Endothelial cell of umbilical vein (primary cell): ENCODE measurements around the gene CDK15. TPM values are rescaled to one million over a fixed set of nuclear protein-coding genes. Genes with fewer than 3 reads are reported as not detected.

Source experiments
- BruUV-seq: library from RNA; stranded (reverse); fragments of 400-500 nt; replicated peaks from 2 replicates; lab custom pipeline; 2021; lab: Mats Ljungman, UMichigan
- CTCF ChIA-PET: fragments of 300-600, 350-600 bp; sonication (Branson Sonifier 250); formaldehyde crosslinking; loops from one replicate; lab custom pipeline; 2021; ENCODE audit warnings: antibody characterized with exemption, inconsistent platforms; lab: Charles Lee
- POLR2A ChIA-PET: fragments of 300-600, 350-600 bp; sonication (Branson Sonifier 250); formaldehyde crosslinking; loops from one replicate; lab custom pipeline; 2021; ENCODE audit warnings: antibody characterized with exemption, inconsistent platforms; lab: Charles Lee
- DNase-seq: peaks from one replicate; pipeline ENCODE4 v3.0.0-alpha.2; 2011; ENCODE audit warnings: low read depth, low spot score
- FAIRE-seq: peaks from 2 replicates; lab custom pipeline; 2011; peaks lifted over from hg19 to GRCh38; lab: Jason Lieb, UNC
- H2AFZ ChIP-seq: 2 replicates; pipeline ENCODE4 v1.6.0; 2012; ENCODE audit warnings: low read depth, low read length, control low read depth, inconsistent platforms
- H3K27ac ChIP-seq: 2 replicates; pipeline ENCODE4 v1.5.1; 2011; ENCODE audit warnings: low read depth, mild to moderate bottlenecking, control low read depth, low read length, moderate library complexity; ENCODE audit not compliant: insufficient read depth
- H3K27me3 ChIP-seq, 2 experiments: 2 replicates each; pipeline versions ENCODE4 v1.6.0 to v1.6.1; 2011; ENCODE audit warnings: low read length in 2 of 2, mixed read lengths in 1 of 2; ENCODE audit not compliant: control insufficient read depth in 2 of 2, insufficient read depth in 2 of 2
- H3K36me3 ChIP-seq, 2 experiments: 2 replicates in 1 of 2; 3 replicates in 1 of 2; pipeline ENCODE4 v1.5.1; 2011; ENCODE audit warnings: low read length in 2 of 2, mild to moderate bottlenecking in 1 of 2, moderate library complexity in 1 of 2; ENCODE audit not compliant: control insufficient read depth in 2 of 2, insufficient read depth in 2 of 2; ENCODE audit errors: extremely low read depth in 1 of 2
- H3K4me1 ChIP-seq: 3 replicates; pipeline ENCODE4 v1.5.1; 2011; ENCODE audit warnings: mild to moderate bottlenecking, low read length; ENCODE audit not compliant: control insufficient read depth, insufficient read depth; ENCODE audit errors: extremely low read depth
- H3K4me2 ChIP-seq: 2 replicates; pipeline ENCODE4 v1.6.1; 2011; ENCODE audit warnings: low read length, control low read depth, mixed read lengths; ENCODE audit not compliant: insufficient read depth
- H3K4me3 ChIP-seq, 3 experiments: fragments of 200-600 bp in 1 of 3; sonication (generic), shearing (Covaris generic) in 1 of 3; replicated peaks in 1 of 3; 2 replicates each; pipeline ENCODE4 v1.5.1; 2011 to 2016; ENCODE audit warnings: control low read depth in 3 of 3, low read length in 3 of 3, mild to moderate bottlenecking in 2 of 3, inconsistent platforms in 1 of 3, low read depth in 1 of 3, moderate library complexity in 1 of 3; ENCODE audit not compliant: insufficient read depth in 1 of 3
- H3K79me2 ChIP-seq: 2 replicates; pipeline ENCODE4 v1.6.0; 2012; ENCODE audit warnings: low read length, inconsistent platforms; ENCODE audit not compliant: control insufficient read depth, insufficient read depth
- H3K9ac ChIP-seq: replicated peaks from 2 replicates; pipeline ENCODE3; 2011; ENCODE audit warnings: low read length, control low read depth; ENCODE audit not compliant: insufficient read depth; ENCODE audit errors: extremely low read depth
- H3K9me1 ChIP-seq: replicated peaks from 3 replicates; pipeline ENCODE4 v1.6.0; 2011; ENCODE audit warnings: mild to moderate bottlenecking, low read length; ENCODE audit not compliant: control insufficient read depth, insufficient read depth; ENCODE audit errors: extremely low read depth
- H3K9me3 ChIP-seq: replicated peaks from 2 replicates; pipeline ENCODE4 v1.5.1; 2012; ENCODE audit warnings: low read length, inconsistent platforms; ENCODE audit not compliant: control insufficient read depth, insufficient read depth
- H4K20me1 ChIP-seq: replicated peaks from 2 replicates; pipeline ENCODE3; 2011; ENCODE audit warnings: mild to moderate bottlenecking, low read length; ENCODE audit not compliant: control insufficient read depth, insufficient read depth; ENCODE audit errors: extremely low read depth
- FOS ChIP-seq: IDR thresholded peaks from 2 replicates; pipeline ENCODE4 v1.6.1; 2011; ENCODE audit warnings: mild to moderate bottlenecking, low read length, moderate library complexity, borderline replicate concordance; ENCODE audit not compliant: insufficient read depth
- GATA2 ChIP-seq: IDR thresholded peaks from 2 replicates; pipeline ENCODE4 v1.7.0; 2011; ENCODE audit warnings: low read depth, mild to moderate bottlenecking, moderate library complexity, mixed read lengths, low read length; ENCODE audit not compliant: insufficient read length, insufficient read depth
- JUN ChIP-seq: IDR thresholded peaks from 2 replicates; pipeline ENCODE4 v1.6.1; 2011; ENCODE audit warnings: borderline replicate concordance, low read depth; ENCODE audit not compliant: insufficient read length, insufficient read depth
- MAX ChIP-seq: IDR thresholded peaks from 2 replicates; pipeline ENCODE4 v1.6.1; 2011; ENCODE audit not compliant: insufficient read depth, insufficient read length
- MYC ChIP-seq: IDR thresholded peaks from one replicate; pipeline ENCODE4 v1.6.1; 2011; ENCODE audit warnings: mild to moderate bottlenecking, low read depth, low read length
- POLR2A ChIP-seq: IDR thresholded peaks from 2 replicates; pipeline ENCODE4 v1.6.1; 2012; ENCODE audit warnings: low read depth, mild to moderate bottlenecking, control low read depth, low read length
- POLR2AphosphoS5 ChIP-seq: IDR thresholded peaks from 2 replicates; pipeline ENCODE4 v1.6.1; 2012; ENCODE audit warnings: low read depth, mild to moderate bottlenecking, control low read depth, low read length, moderate library complexity; ENCODE audit not compliant: insufficient read depth
- dilution Hi-C: fragments of 300-500 bp; cut with MboI; formaldehyde crosslinking; loops from one replicate; pipeline ENCODE4 v1.15.0; 2019; ENCODE audit warnings: low sequenced_read_pairs; ENCODE audit not compliant: extremely low pct_ligation_motif_present
- intact Hi-C: fragments of 100-400 bp; cut with micrococcal nuclease; formaldehyde crosslinking; loops from one replicate; pipeline ENCODE4 v1.10.0; 2022
- polyA plus RNA-seq, 4 experiments: library from polyadenylated mRNA; depleted of rRNA in 3 of 4; stranded (reverse) in 3 of 4; unstranded in 1 of 4; fragments of >200 nt; gene quantifications; 2 replicates each; pipeline versions ENCODE4 v1.2.1 to v1.2.3, GENCODE V29; 2011 to 2012; ENCODE audit warnings: missing spikeins in 1 of 4
- total RNA-seq: library from RNA; stranded (reverse); gene quantifications from 2 replicates; pipeline ENCODE4 v1.2.3, GENCODE V29; 2021
- TF ChIP-seq, protein P1 (sequence below), 2 donors: IDR thresholded peaks; 1 replicate in 1 of 2; 2 replicates in 1 of 2; pipeline ENCODE4 v1.5.1; 2011; ENCODE audit warnings: low read length in 2 of 2, mild to moderate bottlenecking in 2 of 2, moderate library complexity in 2 of 2, control low read depth in 1 of 2, inconsistent platforms in 1 of 2, low read depth in 1 of 2; ENCODE audit not compliant: insufficient read depth in 1 of 2; ENCODE audit errors: extremely low read depth in 1 of 2

The CDK15 gene
- total and polyA plus RNA-seq, 2 donors (not counting 3 experiments of a cell fraction or from before 2014, with no cell fraction given) = not detected

GRCh38 chr2:201890453-201890852, 84.1 kb downstream of the CDK15 start:
- TF ChIP-seq MYC = no peak
- peak; percentile 73 for TF ChIP-seq FOS
- TF ChIP-seq POLR2AphosphoS5 = no peak
- no peak for TF ChIP-seq POLR2A
- TF ChIP-seq, protein P1, sequence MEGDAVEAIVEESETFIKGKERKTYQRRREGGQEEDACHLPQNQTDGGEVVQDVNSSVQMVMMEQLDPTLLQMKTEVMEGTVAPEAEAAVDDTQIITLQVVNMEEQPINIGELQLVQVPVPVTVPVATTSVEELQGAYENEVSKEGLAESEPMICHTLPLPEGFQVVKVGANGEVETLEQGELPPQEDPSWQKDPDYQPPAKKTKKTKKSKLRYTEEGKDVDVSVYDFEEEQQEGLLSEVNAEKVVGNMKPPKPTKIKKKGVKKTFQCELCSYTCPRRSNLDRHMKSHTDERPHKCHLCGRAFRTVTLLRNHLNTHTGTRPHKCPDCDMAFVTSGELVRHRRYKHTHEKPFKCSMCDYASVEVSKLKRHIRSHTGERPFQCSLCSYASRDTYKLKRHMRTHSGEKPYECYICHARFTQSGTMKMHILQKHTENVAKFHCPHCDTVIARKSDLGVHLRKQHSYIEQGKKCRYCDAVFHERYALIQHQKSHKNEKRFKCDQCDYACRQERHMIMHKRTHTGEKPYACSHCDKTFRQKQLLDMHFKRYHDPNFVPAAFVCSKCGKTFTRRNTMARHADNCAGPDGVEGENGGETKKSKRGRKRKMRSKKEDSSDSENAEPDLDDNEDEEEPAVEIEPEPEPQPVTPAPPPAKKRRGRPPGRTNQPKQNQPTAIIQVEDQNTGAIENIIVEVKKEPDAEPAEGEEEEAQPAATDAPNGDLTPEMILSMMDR (IDR thresholded peaks at IDR 0.05; ENCODE audit: extremely low read depth in 1 of 2, insufficient read depth in 1 of 2, low read depth in 1 of 2, low read length in 2 of 2) = no peak
- no peak for TF ChIP-seq GATA2
- TF ChIP-seq JUN = peak; percentile 52
- TF ChIP-seq MAX = no peak
- Histone ChIP-seq H3K36me3 (no peaks in the 10 kb centered on the region), H3K79me2 (no peaks in the 10 kb centered on the region), H3K4me1 (no peaks in the 10 kb centered on the region), H3K4me3 (no peak overlapping the region), H3K4me2 (no peak overlapping the region), H3K9me3 (no peaks in the 10 kb centered on the region), H4K20me1 (no peaks in the 10 kb centered on the region), H3K27ac (no peak overlapping the region), H2AFZ (no peak overlapping the region), H3K9ac (no peak overlapping the region), H3K9me1 (no peaks in the 10 kb centered on the region), H3K27me3 (peaks cover 12 to 36% of the 10 kb centered on the region in 2 experiments)
- dilution Hi-C loops = no loop called here
- CTCF ChIA-PET = no interaction called here
- POLR2A ChIA-PET = no interaction called here
- no TSS peak for BruUV-seq
- intact Hi-C loops = no loop called here
- DNase-seq (peak; percentile 13), FAIRE-seq (no peak)
